Measurements from ENCODE around the gene AATK.

DNA sequence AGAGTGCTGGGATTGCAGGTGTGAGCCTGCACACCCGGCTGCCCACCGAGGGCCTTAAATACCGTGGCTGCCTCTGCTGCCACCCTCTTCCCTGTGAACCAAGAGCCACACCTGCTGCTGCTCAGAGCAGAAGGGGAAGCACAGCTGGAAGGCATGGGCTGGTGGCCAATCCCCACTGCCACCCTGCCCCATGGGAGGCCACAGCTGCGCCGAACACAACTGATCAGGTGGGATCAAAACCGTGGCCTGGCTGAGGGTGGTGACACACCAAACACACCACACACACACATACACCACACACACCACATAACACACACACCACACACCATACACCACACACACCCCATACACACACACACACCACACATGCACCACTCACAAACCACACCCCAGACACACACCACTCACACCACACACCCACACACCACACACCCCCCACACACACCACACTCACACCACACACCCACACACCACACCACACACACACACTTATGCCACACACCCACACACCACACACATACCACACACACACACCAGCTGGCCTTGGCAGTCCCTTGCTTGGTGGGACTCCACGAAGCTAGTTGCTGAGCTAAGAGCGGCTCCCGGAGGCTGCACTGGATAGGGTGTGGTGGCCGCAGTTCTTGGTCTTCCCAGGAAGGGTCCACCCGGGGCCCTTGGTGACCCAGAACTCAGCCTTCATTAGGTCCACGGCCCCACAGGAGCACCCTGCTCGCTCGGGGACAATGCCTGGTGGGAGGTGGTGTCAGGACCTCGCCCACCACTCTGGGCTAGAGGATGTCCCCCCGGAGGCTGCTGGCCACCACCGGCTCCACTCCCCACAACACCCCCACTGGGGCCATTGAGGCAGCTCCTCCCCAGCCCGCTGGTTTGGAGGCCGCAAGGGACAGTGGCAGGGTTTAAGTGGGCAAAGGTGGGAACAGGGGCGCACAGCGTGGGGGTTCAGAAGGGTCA lies 41.9 kb upstream of the AATK start:
- TF ChIP-seq POLR2A (IDR thresholded peaks at IDR 0.05; ENCODE audit: low read length) (no peak), GATA1 (IDR thresholded peaks at IDR 0.05; ENCODE audit: low read depth, low read length) (no peak)
